Transverse colon (tissue), 4 donors: ENCODE results near the gene PLA2G12B. TPM values are rescaled to one million over a fixed set of nuclear protein-coding genes. Genes with fewer than 3 reads are reported as not detected.
"Not testable (repeated sequence)": the region's sequence is repeated elsewhere in the genome, so short reads cannot be mapped to it uniquely, and the experiment has no call there.

Experiments used
- DNase-seq: peaks from one replicate; pipeline ENCODE4 v3.0.0-alpha.2; 2019
- H3K27ac ChIP-seq, 4 donors: fragments of 200-600 bp; sonication (generic); 2 replicates each; pipeline ENCODE4 v1.5.1; 2016 to 2018; ENCODE audit warnings: inconsistent platforms in 4 of 4
- H3K27me3 ChIP-seq: fragments of 200-600 bp; sonication (generic); 2 replicates; pipeline ENCODE4 v1.5.1; 2017; ENCODE audit warnings: inconsistent platforms
- H3K36me3 ChIP-seq, 4 donors: fragments of 200-600 bp; sonication (generic); 2 replicates each; pipeline ENCODE4 v1.5.1; 2017 to 2019; ENCODE audit warnings: inconsistent platforms in 4 of 4
- H3K4me1 ChIP-seq, 4 donors: fragments of 200-600 bp; sonication (generic); 2 replicates each; pipeline ENCODE4 v1.5.1; 2017 to 2020; ENCODE audit warnings: inconsistent platforms in 4 of 4
- H3K4me3 ChIP-seq, 4 donors: fragments of 200-600 bp; sonication (generic); 1 replicate in 1 of 4; 2 replicates in 3 of 4; pipeline versions ENCODE4 v1.5.1 to v1.6.1; 2017 to 2019; ENCODE audit warnings: inconsistent platforms in 4 of 4
- H3K9me3 ChIP-seq, 2 donors: fragments of 200-600 bp; sonication (generic); 2 replicates each; pipeline ENCODE4 v1.5.1; 2017 to 2019; ENCODE audit warnings: inconsistent platforms in 2 of 2
- EP300 ChIP-seq: sonication (generic); formaldehyde crosslinking; IDR thresholded peaks from one replicate; pipeline ENCODE4 v1.6.1; 2017; ENCODE audit warnings: antibody characterized with exemption, low read depth
- POLR2A ChIP-seq: fragments of 450-650 bp; IDR thresholded peaks from one replicate; pipeline ENCODE4 v1.6.1; 2016; ENCODE audit warnings: antibody characterized with exemption, mild to moderate bottlenecking, moderate library complexity
- POLR2AphosphoS5 ChIP-seq, 3 donors: sonication (generic); formaldehyde crosslinking; IDR thresholded peaks; one replicate each; pipeline ENCODE4 v1.6.1; 2016; ENCODE audit warnings: antibody characterized with exemption in 3 of 3
- WGBS, 2 donors: methylation state at CpG; one replicate each; pipeline ENCODE4 v1.1.5; 2018; ENCODE audit warnings: low coverage in 1 of 2; 5-methylcytosine and 5-hydroxymethylcytosine counted together
- in situ Hi-C, 4 donors: fragments of 200-750 bp; cut with MboI; loops; one replicate each; pipeline versions ENCODE4 v1.15.0 to v1.15.1; 2017; ENCODE audit warnings: low sequenced_read_pairs in 3 of 4, low pct_ligation_motif_present in 1 of 4, low pct_unique_long_range_greater_than_20kb in 1 of 4
- intact Hi-C: fragments of 100-400 bp; cut with DNase I; formaldehyde crosslinking; loops from one replicate; pipeline ENCODE4 v1.15.1; 2023; ENCODE audit warnings: low total_unique reads
- total RNA-seq, 4 donors: library from RNA; depleted of rRNA; stranded (reverse); fragments of >200 nt; gene quantifications; one replicate each; pipeline ENCODE4 v1.1.0, GENCODE V29; 2016
- TF ChIP-seq, protein P1 (sequence below), 5 experiments: fragments of 200-600 bp in 3 of 5; fragments of 450-650 bp in 2 of 5; sonication (generic) in 3 of 5; IDR thresholded peaks; 1 replicate in 2 of 5; 2 replicates in 3 of 5; pipeline ENCODE4 v1.5.1; 2016 to 2017; ENCODE audit warnings: antibody characterized with exemption in 5 of 5, inconsistent platforms in 3 of 5, mild to moderate bottlenecking in 2 of 5, moderate library complexity in 1 of 5

PLA2G12B gene
- total RNA-seq, 4 donors from 2014 or later = 8.9 to 29.2 (median 12.0) TPM; not detected in 1

GRCh38 chr10:72918352-72918751 is 36.3 kb downstream of the PLA2G12B start:
- no peaks in the 10 kb centered on the region for H3K27me3 ChIP-seq
- no peaks in the 10 kb centered on the region for H3K4me1 ChIP-seq
- H3K4me3 ChIP-seq = no peak overlapping the region
- in situ Hi-C loops = no loop called here
- no peak for TF ChIP-seq POLR2A
- TF ChIP-seq, protein P1, sequence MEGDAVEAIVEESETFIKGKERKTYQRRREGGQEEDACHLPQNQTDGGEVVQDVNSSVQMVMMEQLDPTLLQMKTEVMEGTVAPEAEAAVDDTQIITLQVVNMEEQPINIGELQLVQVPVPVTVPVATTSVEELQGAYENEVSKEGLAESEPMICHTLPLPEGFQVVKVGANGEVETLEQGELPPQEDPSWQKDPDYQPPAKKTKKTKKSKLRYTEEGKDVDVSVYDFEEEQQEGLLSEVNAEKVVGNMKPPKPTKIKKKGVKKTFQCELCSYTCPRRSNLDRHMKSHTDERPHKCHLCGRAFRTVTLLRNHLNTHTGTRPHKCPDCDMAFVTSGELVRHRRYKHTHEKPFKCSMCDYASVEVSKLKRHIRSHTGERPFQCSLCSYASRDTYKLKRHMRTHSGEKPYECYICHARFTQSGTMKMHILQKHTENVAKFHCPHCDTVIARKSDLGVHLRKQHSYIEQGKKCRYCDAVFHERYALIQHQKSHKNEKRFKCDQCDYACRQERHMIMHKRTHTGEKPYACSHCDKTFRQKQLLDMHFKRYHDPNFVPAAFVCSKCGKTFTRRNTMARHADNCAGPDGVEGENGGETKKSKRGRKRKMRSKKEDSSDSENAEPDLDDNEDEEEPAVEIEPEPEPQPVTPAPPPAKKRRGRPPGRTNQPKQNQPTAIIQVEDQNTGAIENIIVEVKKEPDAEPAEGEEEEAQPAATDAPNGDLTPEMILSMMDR (IDR thresholded peaks at IDR 0.05) = no peak
- TF ChIP-seq POLR2AphosphoS5 (IDR thresholded peaks at IDR 0.05) = no peak
- no peak for TF ChIP-seq EP300
- intact Hi-C loops = no loop called here
- WGBS, 2 donors = 91 to 92% methylated on average over 7 to 8 of the region's 8 CpGs
- H3K9me3 ChIP-seq = peaks cover 9 to 10% of the 10 kb centered on the region in 2 donors
- no peaks in the 10 kb centered on the region for H3K36me3 ChIP-seq
- DNase-seq = no peak
- no peak overlapping the region for H3K27ac ChIP-seq

- H3K27me3 ChIP-seq, H3K36me3 ChIP-seq, intact Hi-C loops, DNase-seq, H3K27ac ChIP-seq, in situ Hi-C loops, H3K4me1 ChIP-seq, H3K4me3 ChIP-seq: not testable (repeated sequence)
- H3K9me3 ChIP-seq = peaks cover 9 to 10% of the 10 kb centered on the region in 2 donors
- 67 to 83% methylated on average over 1 to 2 of the region's 2 CpGs for WGBS, 2 donors
Measured at GRCh38 chr10:72917803-72918332, 36.7 kb downstream of the PLA2G12B start.

DNA sequence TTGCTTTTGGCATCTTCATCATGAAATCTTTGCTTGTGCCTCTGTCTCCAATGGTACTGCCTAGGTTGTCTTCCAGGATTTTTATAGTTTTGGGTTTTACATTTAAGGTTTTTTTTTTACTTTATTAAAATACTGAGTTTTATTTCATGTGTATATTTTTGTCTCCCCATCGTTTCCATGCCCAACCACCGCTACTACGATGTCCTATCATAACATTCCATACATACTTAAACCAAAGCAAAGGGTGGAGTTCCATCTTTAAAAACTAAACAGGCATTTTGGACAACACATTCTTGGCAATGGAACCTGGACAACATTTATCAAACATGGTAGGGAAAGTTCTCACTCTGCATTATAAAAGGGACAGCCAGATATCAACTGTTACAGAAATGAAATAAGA is 37.4 kb downstream of the PLA2G12B start:
- 44 to 71% methylated on average over 3 of the region's 3 CpGs for WGBS, 2 donors
- intact Hi-C loops, H3K4me1 ChIP-seq, H3K27ac ChIP-seq, H3K27me3 ChIP-seq, DNase-seq, H3K4me3 ChIP-seq, H3K36me3 ChIP-seq, in situ Hi-C loops: not testable (repeated sequence)
- H3K9me3 ChIP-seq = peaks cover 9 to 10% of the 10 kb centered on the region in 2 donors

- in situ Hi-C loops = no loop called here
- Histone ChIP-seq H3K27ac (no peak overlapping the region), H3K9me3 (no peaks in the 10 kb centered on the region), H3K4me1 (no peaks in the 10 kb centered on the region), H3K27me3 (no peaks in the 10 kb centered on the region), H3K4me3 (no peak overlapping the region), H3K36me3 (no peaks in the 10 kb centered on the region)
- no peak for DNase-seq
- TF ChIP-seq POLR2A (no peak), EP300 (no peak)
- TF ChIP-seq, protein P1 (IDR thresholded peaks at IDR 0.05) = no peak
- intact Hi-C loops = no loop called here
- 79 to 80% methylated on average over 2 to 7 of the region's 7 CpGs for WGBS, 2 donors
Measured at GRCh38 chr10:72913287-72913686, 41.3 kb downstream of the PLA2G12B start.

DNA sequence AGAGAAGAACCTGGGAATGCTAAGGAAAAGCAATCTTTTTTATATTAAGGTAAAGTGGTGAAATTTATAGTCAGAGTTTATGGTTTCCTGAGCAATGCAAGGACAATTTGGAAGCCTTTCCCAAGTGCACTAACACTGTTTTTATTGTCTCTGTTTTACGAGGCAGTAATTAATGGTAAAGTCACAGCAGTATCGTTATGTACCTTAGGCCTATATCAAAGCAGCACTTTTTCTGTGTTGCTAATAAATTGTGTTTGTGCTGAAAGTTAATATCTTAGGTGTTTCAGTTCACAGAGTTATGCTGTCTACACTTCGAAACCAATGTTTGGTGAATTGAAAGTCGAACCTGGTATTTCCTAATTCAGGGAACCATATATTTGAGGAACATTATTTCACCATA is 41.9 kb downstream of the PLA2G12B start:
- intact Hi-C loops = no loop called here
- in situ Hi-C loops = no loop called here
- TF ChIP-seq POLR2AphosphoS5 (IDR thresholded peaks at IDR 0.05) (no peak), POLR2A (no peak), EP300 (no peak)
- TF ChIP-seq, protein P1 (IDR thresholded peaks at IDR 0.05) = no peak
- H3K27me3 ChIP-seq = no peaks in the 10 kb centered on the region
- H3K4me3 ChIP-seq = no peak overlapping the region
- H3K36me3 ChIP-seq = no peaks in the 10 kb centered on the region
- no peak for DNase-seq
- no peaks in the 10 kb centered on the region for H3K9me3 ChIP-seq
- H3K27ac ChIP-seq = no peak overlapping the region
- H3K4me1 ChIP-seq = no peaks in the 10 kb centered on the region
- WGBS, 2 donors = 51 to 60% methylated on average over 4 of the region's 4 CpGs
